HEK293T (cell line): ENCODE data around the gene TPT1.
"Not testable (repeated sequence)": the region's sequence is repeated elsewhere in the genome, so short reads cannot be mapped to it uniquely, and the experiment has no call there.

Experiments
- CTCF ChIA-PET: fragments of 350-600 bp; formaldehyde crosslinking; extraction: SDS; loops from one replicate; lab custom pipeline; 2021; ENCODE audit warnings: antibody characterized with exemption, inconsistent platforms; lab: Yijun Ruan, JAX
- POLR2A ChIA-PET: fragments of 350-600 bp; formaldehyde crosslinking; extraction: SDS; loops from one replicate; lab custom pipeline; 2020; ENCODE audit warnings: antibody characterized with exemption, inconsistent platforms; lab: Yijun Ruan, JAX
- DNase-seq: peaks from one replicate; pipeline ENCODE4 v3.0.0; 2012; ENCODE audit warnings: mixed read lengths; ENCODE audit errors: extremely low spot score
- ARNT ChIP-seq: fragments of 450-650 bp; IDR thresholded peaks from 2 replicates; pipeline ENCODE4 v1.6.1; 2017; ENCODE audit warnings: mild to moderate bottlenecking
- BHLHE40 ChIP-seq: fragments of 450-650 bp; IDR thresholded peaks from 2 replicates; pipeline ENCODE4 v1.6.1; 2016; ENCODE audit warnings: mild to moderate bottlenecking, moderate library complexity, borderline replicate concordance
- CTBP1 ChIP-seq: fragments of 450-650 bp; IDR thresholded peaks from 2 replicates; pipeline ENCODE4 v1.6.1; 2016; ENCODE audit warnings: borderline replicate concordance
- ELF4 ChIP-seq: fragments of 450-650 bp; IDR thresholded peaks from 2 replicates; pipeline ENCODE4 v1.6.1; 2017; ENCODE audit warnings: antibody characterized with exemption
- FOXA1 ChIP-seq: fragments of 450-650 bp; IDR thresholded peaks from 2 replicates; pipeline ENCODE4 v1.6.1; 2016; ENCODE audit warnings: mild to moderate bottlenecking
- FOXK2 ChIP-seq: fragments of 450-650 bp; IDR thresholded peaks from 2 replicates; pipeline ENCODE4 v1.6.1; 2016; ENCODE audit warnings: mild to moderate bottlenecking
- FOXM1 ChIP-seq: fragments of 450-650 bp; IDR thresholded peaks from 2 replicates; pipeline ENCODE4 v1.6.1; 2017; ENCODE audit warnings: mild to moderate bottlenecking, borderline replicate concordance
- HDGF ChIP-seq: fragments of 450-650 bp; IDR thresholded peaks from 2 replicates; pipeline ENCODE4 v1.6.1; 2017; ENCODE audit warnings: antibody characterized with exemption, borderline replicate concordance
- L3MBTL2 ChIP-seq: fragments of 450-650 bp; conservative IDR thresholded peaks from 2 replicates; pipeline ENCODE4 v1.6.1; 2016; ENCODE audit warnings: mild to moderate bottlenecking
- LEF1 ChIP-seq: fragments of 450-650 bp; IDR thresholded peaks from 2 replicates; pipeline ENCODE4 v1.6.1; 2017; ENCODE audit warnings: mild to moderate bottlenecking, borderline replicate concordance
- NFRKB ChIP-seq: fragments of 450-650 bp; IDR thresholded peaks from 2 replicates; pipeline ENCODE4 v1.6.1; 2016; ENCODE audit warnings: mild to moderate bottlenecking, moderate library complexity
- SP1 ChIP-seq: fragments of 450-650 bp; IDR thresholded peaks from 2 replicates; pipeline ENCODE4 v1.6.1; 2017
- SUZ12 ChIP-seq: fragments of 450-650 bp; IDR thresholded peaks from 2 replicates; pipeline ENCODE4 v1.6.1; 2016; ENCODE audit warnings: mild to moderate bottlenecking
- TARDBP ChIP-seq: fragments of 450-650 bp; IDR thresholded peaks from 2 replicates; pipeline ENCODE4 v1.6.1; 2016
- ZNF384 ChIP-seq: fragments of 450-650 bp; IDR thresholded peaks from 2 replicates; pipeline ENCODE4 v1.6.1; 2016
- TF ChIP-seq, protein P1 (sequence below): fragments of 450-650 bp; IDR thresholded peaks from 2 replicates; pipeline ENCODE4 v1.6.1; 2016

The TPT1 gene

DNA sequence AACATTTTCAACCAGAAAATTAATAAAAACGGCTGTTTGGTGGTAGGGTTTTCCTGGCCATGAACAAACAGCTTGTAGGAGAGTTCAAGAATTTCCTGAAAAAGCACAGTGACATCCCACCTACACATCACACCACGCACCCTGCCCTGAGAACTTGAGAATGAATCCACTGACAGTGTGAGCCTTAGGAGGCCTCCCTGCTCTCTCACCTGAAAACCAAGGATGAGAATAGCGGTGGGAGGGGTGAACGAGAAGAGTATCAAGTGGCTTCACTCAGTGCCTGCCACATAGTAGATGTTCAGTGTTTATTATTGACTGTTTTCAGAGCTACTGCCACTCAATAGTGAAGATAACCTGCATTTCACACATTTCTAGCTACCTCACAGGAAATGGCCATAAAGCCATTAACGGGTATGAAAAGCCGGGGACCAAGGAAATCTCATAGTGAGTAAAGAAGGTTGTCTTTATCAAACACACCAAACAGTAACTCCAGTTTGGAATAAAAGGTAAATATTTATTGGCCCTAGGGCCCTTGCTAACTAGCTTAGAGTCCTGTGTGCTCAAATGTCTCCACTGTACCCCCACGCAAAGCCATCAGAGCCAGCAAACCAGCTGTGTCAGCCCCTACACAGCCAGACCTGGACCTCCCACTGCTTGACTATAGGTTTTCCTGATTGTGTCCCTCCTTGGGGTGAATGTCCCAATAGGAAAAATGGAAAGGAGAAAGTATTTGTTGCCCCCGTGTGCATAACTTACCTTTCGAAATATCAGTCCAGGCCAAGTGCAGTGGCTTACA lies 40.6 kb downstream of the TPT1 start:
- TF ChIP-seq FOXM1 (no peak), ZNF384 (no peak), TARDBP (no peak), ARNT (no peak), SP1 (no peak), HDGF (no peak), LEF1 (no peak), ELF4 (no peak), NFRKB (no peak), CTBP1 (no peak), FOXK2 (no peak), BHLHE40 (no peak), SUZ12 (no peak), FOXA1 (no peak)
- TF ChIP-seq, protein P1, sequence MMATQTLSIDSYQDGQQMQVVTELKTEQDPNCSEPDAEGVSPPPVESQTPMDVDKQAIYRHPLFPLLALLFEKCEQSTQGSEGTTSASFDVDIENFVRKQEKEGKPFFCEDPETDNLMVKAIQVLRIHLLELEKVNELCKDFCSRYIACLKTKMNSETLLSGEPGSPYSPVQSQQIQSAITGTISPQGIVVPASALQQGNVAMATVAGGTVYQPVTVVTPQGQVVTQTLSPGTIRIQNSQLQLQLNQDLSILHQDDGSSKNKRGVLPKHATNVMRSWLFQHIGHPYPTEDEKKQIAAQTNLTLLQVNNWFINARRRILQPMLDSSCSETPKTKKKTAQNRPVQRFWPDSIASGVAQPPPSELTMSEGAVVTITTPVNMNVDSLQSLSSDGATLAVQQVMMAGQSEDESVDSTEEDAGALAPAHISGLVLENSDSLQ: no peak
- DNase-seq: no peak
- CTCF ChIA-PET: no interaction called here
- POLR2A ChIA-PET: no interaction called here

DNA sequence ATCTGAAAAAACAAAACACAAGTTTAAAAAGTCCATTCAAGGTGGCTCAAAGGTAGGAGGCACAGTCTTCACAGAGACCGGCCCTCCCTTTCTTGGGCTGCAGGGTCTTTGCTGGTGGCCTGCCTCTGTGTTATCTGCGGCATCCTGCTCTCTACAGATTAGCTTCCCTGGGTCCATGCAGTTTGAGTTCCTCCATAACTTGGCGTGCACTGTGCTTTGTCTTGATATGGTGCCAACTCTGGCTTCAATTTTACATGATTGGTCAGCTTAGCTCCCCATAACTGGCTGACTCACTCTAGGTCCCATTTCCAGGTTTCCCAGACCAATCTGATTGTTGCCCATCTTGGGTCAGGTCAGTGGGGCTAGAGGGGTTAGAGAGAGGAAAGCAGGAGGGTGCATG lies 41.8 kb downstream of the TPT1 start:
- TF ChIP-seq CTBP1 (no peak), SUZ12 (no peak), HDGF (no peak), BHLHE40 (no peak), ZNF384 (no peak), L3MBTL2 (no peak), ARNT (no peak), FOXM1 (no peak), LEF1 (no peak), TARDBP (no peak), NFRKB (no peak), ELF4 (no peak), FOXK2 (no peak), SP1 (no peak)
- TF ChIP-seq, protein P1: no peak
- CTCF ChIA-PET: interaction anchor here (0.7 kb wide), 1 partner anchor 95 kb away, joined by 3 read pairs; no protein-coding TSS in a partner anchor
- DNase-seq: no peak
- POLR2A ChIA-PET: no interaction called here

DNA sequence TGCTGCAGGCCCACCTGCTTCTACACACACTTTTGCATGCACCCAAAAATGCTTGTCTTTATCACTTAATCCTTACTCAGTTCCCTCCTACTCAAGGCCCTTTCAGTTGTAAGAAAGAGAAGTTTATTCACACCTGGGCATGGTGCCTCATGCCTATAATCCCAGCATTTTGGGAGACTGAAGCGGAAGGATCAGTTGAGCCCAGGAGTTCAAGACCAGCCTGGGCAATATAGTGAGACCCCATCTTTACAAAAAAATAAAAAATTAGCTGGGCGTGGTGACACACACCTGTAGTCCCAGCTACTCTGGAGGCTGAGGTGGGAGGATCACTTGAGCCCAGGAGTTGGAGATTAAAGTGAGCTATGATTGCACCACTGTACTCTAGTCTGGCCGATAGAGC lies 42.4 kb downstream of the TPT1 start:
- DNase-seq, POLR2A ChIA-PET, CTCF ChIA-PET: not testable (repeated sequence)

DNA sequence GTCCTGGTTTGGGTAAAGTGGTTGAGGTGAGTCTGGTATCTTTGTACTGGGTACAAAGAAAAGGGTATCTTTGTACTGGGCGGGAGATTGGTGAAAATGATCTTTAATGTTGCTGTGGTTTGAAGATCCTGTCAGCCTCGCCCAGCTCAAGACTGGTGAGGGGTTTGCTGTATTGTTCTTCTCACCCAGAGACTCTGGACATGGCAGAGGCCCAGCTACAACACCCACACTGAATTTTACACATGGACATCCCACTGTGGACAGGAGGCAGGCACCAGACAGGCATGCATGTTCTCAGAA lies 42.8 kb downstream of the TPT1 start:
- ChIA-PET POLR2A (no interaction called here), CTCF (no interaction called here)
- DNase-seq: no peak
- TF ChIP-seq, protein P1: no peak
- TF ChIP-seq SUZ12 (no peak), BHLHE40 (no peak), CTBP1 (no peak), LEF1 (no peak), HDGF (no peak), L3MBTL2 (no peak), FOXK2 (no peak), ELF4 (no peak), ARNT (no peak), ZNF384 (no peak), FOXA1 (no peak), FOXM1 (no peak), SP1 (no peak), TARDBP (no peak), NFRKB (no peak)

DNA sequence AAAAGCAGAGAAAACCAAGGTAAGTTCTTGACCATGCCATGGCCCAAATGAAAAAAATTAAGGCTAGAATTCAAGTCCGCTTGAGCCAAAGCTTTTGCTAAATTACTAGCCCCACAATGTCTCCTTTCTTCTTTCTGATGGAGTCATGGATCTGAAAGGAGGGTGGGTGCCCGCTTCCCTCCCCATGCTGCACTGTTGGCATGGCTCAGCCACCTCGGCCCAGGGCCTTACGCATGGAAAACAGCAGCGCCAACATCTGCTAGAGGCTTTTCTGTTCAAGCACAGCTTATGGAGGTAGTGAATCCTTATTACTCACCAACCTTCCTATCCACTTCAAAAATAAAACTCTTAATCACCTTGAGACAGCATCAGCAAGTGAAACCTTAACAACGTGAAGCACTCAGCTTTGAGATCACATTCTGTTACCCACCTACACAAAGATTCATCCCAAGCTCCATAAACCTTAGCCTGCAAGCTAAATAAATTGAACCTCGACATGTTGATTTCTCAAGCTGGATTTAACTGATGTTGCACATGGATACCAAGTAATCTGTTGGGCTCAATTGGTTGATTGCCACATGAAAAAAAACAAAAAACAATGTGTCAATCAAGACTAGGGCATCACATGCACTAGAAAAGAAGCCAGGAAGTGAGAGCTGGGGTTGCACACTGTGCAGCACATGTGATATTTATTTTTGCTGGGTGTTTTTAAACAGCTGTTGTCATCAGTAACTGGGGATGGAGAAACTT lies 43.4 kb downstream of the TPT1 start:
- TF ChIP-seq ELF4 (no peak), NFRKB (no peak), LEF1 (no peak), FOXK2 (no peak), ZNF384 (no peak)
- TF ChIP-seq, protein P1: peak; percentile 44; the same call in 1 of the 2 replicates
- POLR2A ChIA-PET: no interaction called here
- DNase-seq: no peak
- CTCF ChIA-PET: no interaction called here

DNA sequence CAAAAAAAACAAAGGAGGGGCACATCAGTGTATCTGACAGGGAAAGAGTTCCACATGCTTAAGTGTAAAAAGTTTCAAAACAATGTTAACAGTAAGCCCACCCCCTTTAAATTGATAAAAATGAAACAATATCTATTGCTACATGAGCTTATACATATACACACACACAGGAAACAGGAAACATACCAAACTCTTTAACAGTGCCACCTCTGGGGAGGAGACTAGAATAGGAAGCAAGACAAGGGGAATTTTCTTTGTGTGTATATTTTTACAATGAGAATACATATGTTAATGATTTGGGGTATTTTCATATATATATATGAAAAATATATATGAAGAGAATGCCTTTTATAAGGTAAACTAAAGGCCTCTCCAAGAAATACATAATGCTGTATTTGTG lies 44.7 kb downstream of the TPT1 start:
- DNase-seq: no peak
- POLR2A ChIA-PET: no interaction called here
- TF ChIP-seq FOXA1 (no peak), CTBP1 (no peak), FOXK2 (no peak), BHLHE40 (no peak), LEF1 (no peak), HDGF (no peak), ZNF384 (no peak), SUZ12 (no peak)
- TF ChIP-seq, protein P1: no peak
- CTCF ChIA-PET: no interaction called here
